ENCODE data around the gene TENM4. TPM values are rescaled to one million over a fixed set of nuclear protein-coding genes. Genes with fewer than 3 reads are reported as not detected.

The TENM4 gene
- total RNA-seq, 4 donors from 2014 or later: 1.1 to 2.7 (median 2.0) TPM

DNA sequence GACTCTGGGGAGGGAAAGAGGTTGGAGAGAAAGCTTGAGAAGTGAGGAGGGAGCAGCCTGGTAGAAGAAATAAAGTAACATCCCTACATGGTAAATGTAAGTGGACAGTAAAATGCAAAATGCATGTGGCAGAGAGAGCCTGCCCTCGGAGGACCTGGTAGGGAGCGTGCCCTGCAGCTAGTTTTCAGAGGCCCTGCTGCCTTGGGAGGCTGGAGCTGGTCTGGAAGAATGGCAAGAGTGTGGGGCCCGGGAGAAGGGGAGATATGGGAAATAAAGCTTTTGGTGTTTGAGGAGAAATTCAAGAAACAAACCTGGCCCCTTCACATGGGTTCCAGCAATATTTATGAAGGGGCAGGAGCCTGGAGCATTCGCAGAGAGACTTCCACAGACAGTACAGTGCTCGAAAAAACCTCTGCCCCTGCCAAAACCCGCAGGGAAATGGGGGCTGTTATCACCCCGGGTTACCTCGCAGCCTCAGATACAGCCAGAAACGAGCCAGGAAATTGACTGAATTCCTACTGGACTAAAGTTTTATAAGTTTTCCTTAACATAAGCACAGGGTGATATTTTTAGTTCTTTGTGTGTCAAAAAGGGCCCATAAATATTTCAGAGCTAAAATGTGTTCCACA lies 363.0 kb downstream of the TENM4 start:
- no peaks in the 10 kb centered on the region for H3K36me3 ChIP-seq
- H3K4me3 ChIP-seq: no peak overlapping the region
- no peaks in the 10 kb centered on the region for H3K9me3 ChIP-seq
- H3K27me3 ChIP-seq: no peaks in the 10 kb centered on the region
- no peak for TF ChIP-seq POLR2A (IDR thresholded peaks at IDR 0.05)
- TF ChIP-seq, protein P1, sequence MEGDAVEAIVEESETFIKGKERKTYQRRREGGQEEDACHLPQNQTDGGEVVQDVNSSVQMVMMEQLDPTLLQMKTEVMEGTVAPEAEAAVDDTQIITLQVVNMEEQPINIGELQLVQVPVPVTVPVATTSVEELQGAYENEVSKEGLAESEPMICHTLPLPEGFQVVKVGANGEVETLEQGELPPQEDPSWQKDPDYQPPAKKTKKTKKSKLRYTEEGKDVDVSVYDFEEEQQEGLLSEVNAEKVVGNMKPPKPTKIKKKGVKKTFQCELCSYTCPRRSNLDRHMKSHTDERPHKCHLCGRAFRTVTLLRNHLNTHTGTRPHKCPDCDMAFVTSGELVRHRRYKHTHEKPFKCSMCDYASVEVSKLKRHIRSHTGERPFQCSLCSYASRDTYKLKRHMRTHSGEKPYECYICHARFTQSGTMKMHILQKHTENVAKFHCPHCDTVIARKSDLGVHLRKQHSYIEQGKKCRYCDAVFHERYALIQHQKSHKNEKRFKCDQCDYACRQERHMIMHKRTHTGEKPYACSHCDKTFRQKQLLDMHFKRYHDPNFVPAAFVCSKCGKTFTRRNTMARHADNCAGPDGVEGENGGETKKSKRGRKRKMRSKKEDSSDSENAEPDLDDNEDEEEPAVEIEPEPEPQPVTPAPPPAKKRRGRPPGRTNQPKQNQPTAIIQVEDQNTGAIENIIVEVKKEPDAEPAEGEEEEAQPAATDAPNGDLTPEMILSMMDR (IDR thresholded peaks at IDR 0.05): no peak
- DNase-seq: no peak
- no peak overlapping the region for H3K27ac ChIP-seq
- H3K4me1 ChIP-seq: no peaks in the 10 kb centered on the region

DNA sequence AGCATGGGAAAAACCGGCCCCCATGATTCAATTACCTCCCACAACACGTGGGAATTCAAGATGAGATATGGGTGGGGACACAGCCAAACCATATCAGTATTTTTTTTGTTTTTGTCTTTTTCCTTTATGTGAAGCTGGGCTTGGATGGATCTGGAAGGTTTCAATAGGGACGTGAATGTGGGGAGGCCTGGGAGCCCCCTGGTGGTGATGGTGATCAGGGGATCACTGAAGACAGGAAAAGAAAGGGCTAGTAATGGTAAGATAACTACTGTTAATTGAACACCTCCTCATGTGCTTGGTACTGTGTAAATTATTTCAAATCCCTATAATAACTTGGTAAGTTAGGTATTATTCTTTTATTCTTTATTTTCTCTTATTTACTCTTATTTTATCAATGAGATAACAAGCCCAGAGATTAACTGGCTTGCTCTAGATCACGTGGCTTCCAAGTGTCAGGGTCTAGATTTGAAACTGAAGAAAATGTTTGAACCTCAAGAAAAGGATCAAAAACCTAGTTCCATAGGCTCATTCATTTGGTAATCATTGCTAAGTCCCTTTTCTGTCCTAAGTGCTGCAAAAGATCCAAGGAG lies 364.2 kb downstream of the TENM4 start:
- Histone ChIP-seq H3K4me1 (no peaks in the 10 kb centered on the region), H3K27me3 (no peaks in the 10 kb centered on the region), H3K9me3 (no peaks in the 10 kb centered on the region), H3K27ac (no peak overlapping the region), H3K36me3 (no peaks in the 10 kb centered on the region), H3K4me3 (no peak overlapping the region)
- no peak for TF ChIP-seq POLR2A (IDR thresholded peaks at IDR 0.05)
- TF ChIP-seq, protein P1 (IDR thresholded peaks at IDR 0.05): peak in 4 of 6 experiments; percentile 45 to 52 (median 48)
- peak in 1 of 3 donors; percentile 65 for DNase-seq

DNA sequence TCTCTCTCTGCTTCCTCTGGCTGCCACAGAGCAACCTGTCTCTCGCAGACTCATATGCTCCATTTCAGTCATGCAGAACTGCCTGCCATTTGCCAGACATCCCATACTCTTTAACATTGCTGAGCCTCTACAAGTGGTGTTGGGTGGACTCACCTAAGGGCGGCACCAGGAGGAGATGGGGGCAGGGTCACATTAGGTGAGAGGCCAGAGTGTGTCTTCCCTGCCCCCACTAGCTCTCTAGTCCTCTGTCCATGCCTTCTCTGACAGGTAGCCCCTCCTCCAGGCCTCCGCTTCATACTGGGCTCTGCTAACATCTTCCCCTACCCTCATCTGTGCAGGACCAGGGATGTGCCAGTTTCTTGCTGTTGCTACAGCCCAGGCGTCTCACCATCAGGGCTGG lies 366.3 kb downstream of the TENM4 start:
- H3K4me3 ChIP-seq: no peak overlapping the region
- no peaks in the 10 kb centered on the region for H3K27me3 ChIP-seq
- DNase-seq: no peak
- H3K9me3 ChIP-seq: no peaks in the 10 kb centered on the region
- no peaks in the 10 kb centered on the region for H3K36me3 ChIP-seq
- H3K27ac ChIP-seq: no peak overlapping the region
- TF ChIP-seq, protein P1 (IDR thresholded peaks at IDR 0.05): no peak
- no peak for TF ChIP-seq POLR2A (IDR thresholded peaks at IDR 0.05)
- H3K4me1 ChIP-seq: no peaks in the 10 kb centered on the region

DNA sequence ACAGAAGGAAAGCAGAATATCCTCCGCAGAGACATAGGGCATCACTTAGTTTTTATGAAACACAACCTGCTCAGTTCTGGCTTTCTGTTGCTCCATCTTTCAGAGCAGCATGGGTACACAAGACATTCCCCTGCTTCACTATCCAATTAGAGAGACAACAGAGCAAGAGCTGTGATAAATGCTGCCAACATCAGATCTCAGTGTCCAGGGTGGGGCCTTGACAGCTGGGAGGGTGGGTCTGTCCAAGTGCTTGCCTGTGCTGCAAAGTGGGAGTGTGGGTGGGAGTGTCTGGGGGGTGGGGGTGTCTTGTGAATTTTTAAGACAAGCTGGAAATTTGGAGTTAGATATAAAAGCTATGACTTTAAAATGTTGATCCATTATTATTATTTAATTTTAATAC lies 369.6 kb downstream of the TENM4 start:
- Histone ChIP-seq H3K9me3 (no peaks in the 10 kb centered on the region), H3K4me3 (no peak overlapping the region), H3K27me3 (no peaks in the 10 kb centered on the region), H3K36me3 (no peaks in the 10 kb centered on the region), H3K27ac (no peak overlapping the region), H3K4me1 (no peaks in the 10 kb centered on the region)
- DNase-seq: no peak
- TF ChIP-seq, protein P1 (IDR thresholded peaks at IDR 0.05): no peak
- TF ChIP-seq POLR2A (IDR thresholded peaks at IDR 0.05): no peak

DNA sequence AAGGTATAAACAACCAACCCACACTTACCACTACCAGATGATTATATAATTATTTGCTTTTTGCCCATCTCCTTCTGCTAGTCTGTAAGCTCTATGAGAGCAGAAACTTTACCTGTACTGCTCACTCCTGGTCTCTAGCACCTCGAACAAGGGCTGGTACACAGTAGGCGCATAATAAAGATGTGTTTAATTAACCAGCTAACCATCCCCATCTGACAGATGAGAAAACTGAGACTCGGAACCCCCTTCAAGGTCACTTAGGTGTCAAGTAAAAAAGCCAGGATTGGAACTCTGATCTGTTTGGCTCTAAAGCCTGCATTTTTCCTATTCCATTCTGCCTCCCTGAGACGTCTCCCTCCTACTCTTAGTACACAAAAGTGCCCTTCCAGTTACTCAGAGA lies 370.3 kb downstream of the TENM4 start:
- H3K4me1 ChIP-seq: no peaks in the 10 kb centered on the region
- H3K36me3 ChIP-seq: no peaks in the 10 kb centered on the region
- H3K27me3 ChIP-seq: no peaks in the 10 kb centered on the region
- H3K9me3 ChIP-seq: no peaks in the 10 kb centered on the region
- no peak overlapping the region for H3K27ac ChIP-seq
- DNase-seq: no peak
- no peak for TF ChIP-seq POLR2A (IDR thresholded peaks at IDR 0.05)
- TF ChIP-seq, protein P1 (IDR thresholded peaks at IDR 0.05): no peak
- no peak overlapping the region for H3K4me3 ChIP-seq

Measured in Peyer's patch (tissue), 4 donors.